Endometrial microvascular endothelial cells (primary cell): Measurements from ENCODE around the gene CRTC1. TPM values are rescaled to one million over a fixed set of nuclear protein-coding genes. Genes with fewer than 3 reads are reported as not detected.

Source experiments
- in situ Hi-C: cut with HindIII; loops from 2 replicates; pipeline ENCODE4 v1.10.0; 2017; ENCODE audit warnings: low sequenced_read_pairs, low pct_unique_long_range_greater_than_20kb; ENCODE audit errors: inconsistent ontology term
- total RNA-seq: library from RNA; depleted of rRNA; stranded (reverse); fragments of >200 nt; gene quantifications from one replicate; pipeline ENCODE4 v1.2.3, GENCODE V29; 2015; ENCODE audit errors: inconsistent ontology term

Gene CRTC1
- total RNA-seq, 1 donor from 2014 or later: 2.3 TPM

- in situ Hi-C loops: no loop called here
Observed at GRCh38 chr19:18650021-18650390, 33.5 kb upstream of the CRTC1 start.

DNA sequence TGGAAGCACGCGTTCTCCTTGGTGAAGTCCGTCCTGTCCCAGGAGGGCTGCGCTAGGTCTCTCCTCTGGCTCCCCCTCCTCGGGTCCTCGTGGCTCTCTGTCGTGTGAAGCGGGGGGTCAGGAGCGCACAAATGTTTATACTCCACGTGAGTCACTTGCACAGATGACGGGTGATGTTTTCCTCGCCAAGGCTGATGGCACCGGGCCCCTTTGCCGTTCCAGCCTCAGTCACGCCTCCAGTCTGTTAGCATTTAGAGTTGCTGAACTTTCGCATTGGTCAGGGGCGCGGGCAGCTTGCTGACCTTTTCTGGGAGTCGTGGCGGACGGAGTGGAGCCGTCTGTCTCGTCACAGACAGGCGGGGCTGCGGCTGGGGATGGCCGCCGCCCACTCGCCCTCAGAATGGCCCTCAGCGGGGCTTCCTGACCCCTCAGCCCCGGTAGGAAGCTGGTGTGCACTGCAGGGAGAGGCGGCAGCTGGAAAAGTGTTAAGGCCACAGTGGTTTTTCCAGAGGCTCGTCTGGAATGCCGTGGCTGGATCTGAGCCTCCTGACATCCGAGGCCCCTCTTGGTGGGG, 32.9 kb upstream of the CRTC1 start:
- in situ Hi-C loops: no loop called here

DNA sequence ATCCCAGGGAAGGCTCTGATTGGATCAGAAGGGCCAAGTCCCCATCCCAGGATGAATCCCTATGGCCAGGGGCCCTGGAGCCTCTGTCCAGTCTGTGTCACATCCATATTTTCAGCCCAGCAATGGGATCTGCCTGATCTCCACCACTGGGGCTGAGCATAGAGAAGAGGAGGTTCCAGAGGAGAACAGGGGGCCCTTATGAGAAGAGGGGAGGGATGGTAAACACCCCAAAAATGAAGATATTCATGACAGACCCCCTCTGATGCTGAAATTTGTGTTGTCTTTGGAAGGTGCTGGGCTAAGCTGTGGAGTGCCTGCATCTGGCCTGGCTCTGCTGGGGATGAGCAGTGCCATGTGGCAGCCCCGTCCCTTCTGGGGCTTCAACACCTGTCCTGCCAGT, 32.2 kb upstream of the CRTC1 start:
- in situ Hi-C loops: no loop called here

GRCh38 chr19:18651733-18652132, 31.7 kb upstream of the CRTC1 start:
- in situ Hi-C loops: no loop called here

- in situ Hi-C loops: no loop called here
Observed at GRCh38 chr19:18653853-18654252, 29.6 kb upstream of the CRTC1 start.

GRCh38 chr19:18654469-18654868, 29.0 kb upstream of the CRTC1 start:
- in situ Hi-C loops: no loop called here

DNA sequence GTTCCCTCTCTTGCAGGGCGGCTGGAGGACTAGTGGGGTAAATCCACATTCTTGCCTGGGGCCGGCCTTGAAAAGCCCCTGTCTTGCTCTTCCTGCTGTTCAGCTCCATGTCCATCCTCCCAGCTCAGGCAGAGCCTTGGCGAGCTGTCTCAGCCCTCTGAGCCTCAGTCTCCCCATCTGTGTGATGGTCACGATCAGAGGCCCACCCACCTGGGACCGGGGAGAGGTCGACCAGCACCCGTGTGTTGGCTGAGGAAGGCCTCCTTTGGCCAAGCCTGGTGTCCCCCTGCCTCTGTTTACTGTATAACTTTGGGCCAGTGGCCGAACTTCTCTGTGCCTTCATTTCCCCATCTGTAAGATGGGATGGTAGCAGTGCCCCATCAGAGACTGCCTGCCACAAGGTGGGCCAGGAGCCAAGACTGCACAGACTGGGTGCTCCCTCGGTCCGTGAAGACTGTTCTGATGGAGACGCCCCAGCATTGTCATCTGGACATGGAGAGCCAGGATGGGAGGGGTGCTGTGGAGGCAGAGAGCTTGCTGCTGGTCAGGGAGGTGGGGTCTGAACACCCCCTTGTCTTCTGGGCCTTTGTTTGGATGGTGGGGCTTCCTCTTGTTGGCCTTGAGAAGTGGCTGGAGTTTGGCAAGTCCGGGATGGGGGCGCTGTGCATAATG, 28.2 kb upstream of the CRTC1 start:
- in situ Hi-C loops: no loop called here

- in situ Hi-C loops: no loop called here
Observed at GRCh38 chr19:18656337-18657086, 27.0 kb upstream of the CRTC1 start.

DNA sequence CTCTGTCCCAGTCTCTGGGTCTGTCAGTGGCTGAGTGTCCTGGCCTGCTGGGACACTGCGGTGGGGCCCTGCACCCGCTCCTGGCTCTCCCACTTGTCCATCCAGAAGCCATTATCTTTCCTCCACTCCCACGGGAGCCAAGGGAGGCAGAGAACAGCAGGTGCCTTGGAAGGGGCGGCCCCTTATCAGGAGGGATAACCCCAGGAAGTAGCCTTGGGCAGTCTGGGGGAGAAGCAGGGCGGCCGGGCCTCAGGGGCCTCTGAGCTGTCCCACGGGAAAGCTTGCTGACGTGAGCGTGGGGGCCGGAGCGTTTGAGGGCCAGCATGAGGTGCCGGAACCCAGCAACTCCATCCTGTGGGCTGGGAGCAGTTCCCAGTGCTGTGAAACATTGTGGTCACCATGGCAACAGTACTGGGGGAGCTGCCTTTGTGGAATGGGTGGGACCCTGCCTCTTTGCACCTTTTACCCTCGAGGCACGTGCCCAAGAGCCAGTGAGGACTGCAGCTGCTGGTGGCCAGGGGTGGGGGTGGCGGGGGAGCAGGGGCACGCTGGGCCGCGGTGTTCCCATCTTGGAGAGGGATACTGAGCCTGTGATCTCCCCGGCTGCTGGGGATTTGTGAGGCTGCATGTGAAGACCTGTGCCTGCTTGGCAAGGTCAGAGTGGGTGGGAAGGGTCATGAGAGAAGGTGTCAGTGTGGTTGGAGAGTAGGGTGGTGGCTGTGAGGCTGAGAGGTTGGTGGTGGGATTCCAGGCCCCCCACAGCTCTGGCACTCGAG, 25.7 kb upstream of the CRTC1 start:
- in situ Hi-C loops: no loop called here

DNA sequence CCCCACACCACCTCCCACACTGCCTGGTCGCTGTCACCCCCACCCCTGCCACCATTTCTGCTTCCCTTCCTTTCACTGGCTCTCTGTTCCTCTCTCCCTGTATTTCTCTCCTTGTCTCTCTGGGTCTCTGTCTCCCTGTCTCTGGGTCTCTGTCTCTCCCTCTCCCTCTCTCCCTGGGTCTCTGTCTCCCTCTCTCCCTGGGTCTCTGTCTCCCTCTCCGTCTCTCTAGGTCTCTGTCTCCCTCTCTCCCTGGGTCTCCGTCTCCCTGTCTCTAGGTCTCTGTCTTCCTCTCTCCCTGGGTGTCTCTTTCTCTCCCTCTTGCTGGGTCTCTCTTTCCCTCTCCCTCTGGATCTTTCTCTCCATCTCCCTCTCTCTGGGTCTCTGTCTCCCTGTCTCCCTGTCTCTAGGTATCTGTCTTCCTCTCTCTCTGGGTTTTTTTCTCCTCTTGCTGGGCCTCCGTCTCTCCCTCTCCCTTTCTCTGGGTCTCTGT, 25.1 kb upstream of the CRTC1 start:
- in situ Hi-C loops: no loop called here

GRCh38 chr19:18659281-18660050, 24.0 kb upstream of the CRTC1 start:
- in situ Hi-C loops: no loop called here

DNA sequence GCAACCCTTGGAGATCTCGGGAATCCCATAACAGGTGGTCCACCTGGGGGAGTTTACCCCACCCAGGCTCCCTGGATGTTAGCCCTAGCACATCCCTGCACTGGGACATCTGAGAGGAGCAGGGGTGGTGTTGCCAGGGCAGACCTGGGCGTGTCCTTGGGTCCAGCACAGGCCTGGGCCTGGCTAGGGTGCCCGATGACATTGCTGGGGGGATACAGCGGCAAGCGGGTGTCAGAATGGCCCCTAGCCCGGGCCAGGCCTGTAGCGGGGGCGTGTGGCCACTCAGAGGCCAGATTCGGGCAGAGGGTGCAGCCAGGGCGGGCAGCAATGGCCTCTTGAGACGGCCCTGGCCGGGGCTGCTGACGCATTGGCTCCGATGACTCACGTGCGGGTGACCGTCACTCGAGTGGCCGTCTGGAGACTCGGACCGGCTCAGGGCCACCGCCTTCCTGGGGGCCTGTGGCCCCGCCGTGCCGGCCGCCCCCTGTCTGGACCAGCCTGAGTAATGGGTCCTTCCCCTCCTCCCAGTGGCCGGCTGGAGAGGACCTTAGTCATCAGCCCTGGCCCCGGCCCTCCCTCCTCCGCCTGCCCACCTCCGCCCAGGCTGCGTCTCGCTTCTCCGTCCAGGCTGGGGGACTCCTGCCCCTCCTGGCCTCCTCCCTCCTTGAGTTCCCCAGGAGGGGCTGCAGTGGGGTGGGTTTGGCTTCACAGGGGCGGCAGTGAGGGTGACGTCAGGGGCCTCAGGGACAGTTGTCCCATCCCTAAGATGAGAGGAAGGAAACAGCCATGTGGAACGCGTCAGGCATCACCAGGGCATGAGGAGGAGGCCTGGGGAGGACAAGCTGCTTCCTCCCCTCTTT, 23.2 kb upstream of the CRTC1 start:
- in situ Hi-C loops: no loop called here

GRCh38 chr19:18660939-18661670, 22.4 kb upstream of the CRTC1 start:
- in situ Hi-C loops: no loop called here

DNA sequence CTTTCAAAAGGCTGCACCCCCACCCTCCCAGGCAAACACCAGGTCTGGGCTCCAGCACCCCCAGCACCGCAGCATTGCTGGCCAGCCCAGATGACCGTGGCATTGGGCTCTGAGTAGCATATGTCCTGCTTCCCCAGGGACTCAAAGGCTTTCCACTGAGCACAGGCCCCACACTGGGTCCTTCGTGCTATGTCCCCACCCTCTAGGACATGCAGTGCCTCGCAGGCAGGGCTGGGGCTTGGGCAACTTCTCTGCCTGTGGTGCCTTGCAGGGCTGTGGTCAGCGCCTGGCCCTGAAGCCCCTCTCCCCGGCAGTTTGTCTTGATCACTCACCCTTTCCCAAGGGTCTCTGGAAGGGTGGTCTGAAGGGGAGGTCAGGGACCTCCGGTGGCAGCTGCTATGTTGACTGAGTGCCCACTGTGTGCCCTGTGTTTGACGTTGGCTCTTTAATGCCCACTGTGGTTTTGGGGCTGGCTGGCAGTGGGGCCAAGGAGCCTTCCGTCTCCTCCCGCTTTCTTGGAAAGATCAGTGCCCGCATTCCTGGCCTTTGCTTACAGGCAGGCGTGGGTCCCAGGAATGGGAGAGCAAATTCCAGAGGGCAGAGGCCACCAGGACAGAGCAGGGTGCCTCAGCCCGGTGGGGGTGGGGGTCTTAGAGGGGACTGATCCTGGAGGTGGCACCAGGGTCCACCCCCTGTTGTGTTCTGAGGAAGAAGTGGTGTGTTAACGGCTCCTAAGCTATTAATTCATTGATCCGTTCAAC, 20.3 kb upstream of the CRTC1 start:
- in situ Hi-C loops: no loop called here

GRCh38 chr19:18663940-18664530, 19.4 kb upstream of the CRTC1 start:
- in situ Hi-C loops: no loop called here

- in situ Hi-C loops: no loop called here
Observed at GRCh38 chr19:18665771-18666202, 17.7 kb upstream of the CRTC1 start.
